ENCODE results near the gene SOBP. TPM values are rescaled to one million over a fixed set of nuclear protein-coding genes. Genes with fewer than 3 reads are reported as not detected.

Gene SOBP
- total and polyA plus RNA-seq, 7 donors: 5.7 to 27.6 (median 19.5) TPM

DNA sequence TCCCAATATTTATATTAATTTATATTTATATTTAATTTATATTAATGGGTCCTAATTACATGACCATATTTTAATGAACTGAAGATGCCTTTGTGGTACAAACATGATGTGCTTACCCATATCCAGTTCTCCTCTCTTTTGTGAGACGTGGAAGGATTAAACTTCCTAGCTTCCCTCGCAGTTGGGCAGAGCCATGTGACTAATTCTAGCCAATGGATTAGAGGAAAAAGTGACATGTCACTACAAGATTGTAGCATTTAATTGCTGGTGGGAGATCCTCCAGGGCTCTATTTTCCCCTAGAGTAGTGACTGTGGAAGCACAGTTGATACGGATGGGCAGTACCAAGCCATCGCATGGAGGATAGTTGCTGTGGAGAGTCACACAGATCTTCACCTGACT is 4.8 kb upstream of the SOBP start:
- peaks cover 0 to 4% (median 0%) of the 10 kb centered on the region in 3 donors for H3K27me3 ChIP-seq (ENCODE audit: insufficient read depth in 3 of 3, low read length in 2 of 3)
- H3K36me3 ChIP-seq (ENCODE audit: insufficient read depth in 1 of 2, low read depth in 1 of 2): no peaks in the 10 kb centered on the region
- no peak overlapping the region for H3K4me3 ChIP-seq
- DNase-seq: no peak
- no peak for ATAC-seq
- TF ChIP-seq CTCF (IDR thresholded peaks at IDR 0.05): no peak
- H3K27ac ChIP-seq: no peak overlapping the region
- intact Hi-C loops (cut with DNase I): loop anchor here in 1 of 2 donors (2.0 kb wide), 1 partner anchor 22 kb away; no protein-coding TSS in a partner anchor
- peaks cover 5% of the 10 kb centered on the region for H3K4me1 ChIP-seq
- no peaks in the 10 kb centered on the region for H3K9me3 ChIP-seq
- 77 to 91% (median 77%) methylated on average over 4 of the region's 4 CpGs for WGBS, 3 donors

DNA sequence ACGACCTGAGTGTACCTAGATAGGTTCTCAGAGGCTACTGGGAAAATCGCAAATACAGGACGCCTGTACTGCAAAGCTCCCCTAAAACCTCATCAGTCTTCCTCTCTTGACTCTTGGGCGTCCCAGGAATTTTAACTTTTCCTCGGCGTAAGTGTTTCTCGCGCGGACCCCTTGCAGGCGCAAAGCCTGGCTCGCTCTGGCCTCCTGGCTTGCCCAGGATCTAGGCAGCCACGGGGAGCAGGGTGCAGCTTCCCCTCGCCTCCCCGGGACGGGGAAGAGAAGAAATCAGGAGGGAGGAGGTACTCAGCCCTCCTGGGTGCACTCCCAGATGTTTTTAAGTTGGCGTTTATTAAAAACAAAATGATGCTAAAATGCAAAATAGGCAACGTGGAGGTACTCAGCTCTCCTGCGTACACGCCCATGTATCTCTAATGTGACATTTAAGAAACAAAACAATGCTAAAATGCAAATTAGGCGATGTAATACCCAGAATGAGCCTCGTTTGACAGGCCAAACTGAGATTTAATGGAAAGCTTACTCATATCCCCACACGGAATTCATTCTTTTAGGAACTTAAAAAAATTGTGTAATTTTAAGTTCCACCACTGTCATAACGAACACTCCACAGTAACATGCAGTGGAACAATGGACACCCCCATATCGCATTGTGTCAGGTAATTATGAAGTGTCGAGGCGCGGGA is 1.6 kb upstream of the SOBP start:
- H3K27ac ChIP-seq: peak overlapping the region; percentile 82
- ATAC-seq (no peak), DNase-seq (no peak)
- H3K4me1 ChIP-seq: peaks cover 8% of the 10 kb centered on the region
- no peaks in the 10 kb centered on the region for H3K36me3 ChIP-seq (ENCODE audit: insufficient read depth in 1 of 2, low read depth in 1 of 2)
- 46 to 50% (median 49%) methylated on average over 27 of the region's 27 CpGs for WGBS, 3 donors
- H3K9me3 ChIP-seq: no peaks in the 10 kb centered on the region
- H3K27me3 ChIP-seq (ENCODE audit: insufficient read depth in 3 of 3, low read length in 2 of 3): peaks cover 0 to 4% (median 0%) of the 10 kb centered on the region in 3 donors
- intact Hi-C loops (cut with DNase I): no loop called here
- H3K4me3 ChIP-seq: peak overlapping the region; percentile 77
- no peak for TF ChIP-seq CTCF (IDR thresholded peaks at IDR 0.05)

DNA sequence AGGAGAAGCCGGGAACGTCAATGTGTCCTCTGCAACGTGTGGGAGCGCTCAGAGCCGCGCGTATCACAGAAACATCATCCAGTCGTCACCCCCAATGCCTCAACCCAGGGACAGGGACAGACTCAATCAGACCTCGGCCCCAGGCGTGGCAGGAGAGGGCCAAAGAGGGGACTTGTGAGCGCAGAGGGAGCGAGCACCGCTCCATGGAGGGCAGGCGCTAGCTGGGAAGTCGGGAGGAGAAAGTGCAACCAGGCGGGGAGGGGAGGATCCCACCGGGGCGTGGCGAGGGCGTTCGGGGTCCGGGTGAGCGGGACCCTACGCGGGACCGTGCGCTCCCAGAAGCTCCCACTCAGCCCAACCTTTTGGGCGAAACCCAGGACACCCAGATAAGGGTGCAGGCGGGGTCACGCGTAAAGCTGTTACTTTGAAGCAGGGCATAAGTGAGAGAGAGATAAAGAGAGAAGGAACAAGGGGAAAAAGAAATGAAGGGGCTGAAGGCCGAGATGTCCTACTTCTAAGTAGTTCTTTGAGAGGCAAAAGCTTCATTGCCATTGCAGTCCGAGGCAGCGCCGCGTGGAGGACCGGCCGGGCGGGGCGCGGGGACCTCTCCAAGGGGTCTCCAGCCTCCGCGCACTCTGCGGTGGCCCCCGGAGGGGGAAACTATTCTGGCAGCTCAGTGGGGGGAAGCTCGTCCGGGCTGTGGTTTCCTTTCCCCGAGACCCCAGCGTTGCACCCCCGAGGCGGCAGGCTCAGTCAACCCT is 862 bp upstream of the SOBP start:
- H3K36me3 ChIP-seq (ENCODE audit: insufficient read depth in 1 of 2, low read depth in 1 of 2): no peaks in the 10 kb centered on the region
- DNase-seq: peak; percentile 46 to 69
- H3K27ac ChIP-seq: peak overlapping the region; percentile 82
- no peaks in the 10 kb centered on the region for H3K9me3 ChIP-seq
- peak overlapping the region; percentile 77 for H3K4me3 ChIP-seq
- ATAC-seq: peak; percentile 8 to 22 (median 18)
- intact Hi-C loops (cut with DNase I): no loop called here
- WGBS, 3 donors: 0 to 1% (median 1%) methylated on average over 43 to 51 of the region's 51 CpGs
- H3K27me3 ChIP-seq (ENCODE audit: insufficient read depth in 3 of 3, low read length in 2 of 3): peaks cover 0 to 4% (median 0%) of the 10 kb centered on the region in 3 donors
- H3K4me1 ChIP-seq: peaks cover 11% of the 10 kb centered on the region
- TF ChIP-seq CTCF (IDR thresholded peaks at IDR 0.05): no peak

DNA sequence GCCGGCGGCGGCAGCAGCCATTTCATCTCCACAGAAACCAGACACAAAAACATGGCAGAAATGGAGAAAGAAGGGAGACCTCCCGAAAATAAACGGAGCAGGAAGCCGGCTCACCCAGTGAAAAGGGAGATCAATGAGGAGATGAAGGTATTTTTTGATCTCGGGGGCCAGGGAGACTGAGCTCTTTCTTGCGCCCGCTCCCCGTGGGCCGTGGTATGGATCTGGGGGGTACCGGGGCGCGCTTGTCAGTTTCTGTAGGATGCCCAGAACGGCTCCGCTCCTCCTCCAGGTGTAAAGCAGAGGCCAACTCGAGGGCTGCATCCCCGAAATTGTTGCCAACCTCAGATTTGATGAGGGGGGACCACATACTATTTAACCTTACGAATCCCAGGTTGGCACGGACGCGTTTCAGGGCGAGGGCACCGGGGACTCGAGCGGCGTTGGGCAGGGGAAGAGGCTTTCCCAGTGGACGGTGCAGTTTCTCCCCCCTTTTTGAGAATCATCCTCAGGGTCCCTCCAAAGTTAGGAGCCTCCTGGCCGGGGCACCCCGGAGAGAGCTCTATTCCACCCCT is 735 bp downstream of the SOBP start:
- H3K4me1 ChIP-seq: peaks cover 27% of the 10 kb centered on the region
- H3K36me3 ChIP-seq (ENCODE audit: insufficient read depth in 1 of 2, low read depth in 1 of 2): no peaks in the 10 kb centered on the region
- DNase-seq (peak in 1 of 2 donors; percentile 56), ATAC-seq (no peak)
- no peaks in the 10 kb centered on the region for H3K9me3 ChIP-seq
- peak overlapping the region; percentile 82 for H3K27ac ChIP-seq
- peaks cover 0 to 4% (median 0%) of the 10 kb centered on the region in 3 donors for H3K27me3 ChIP-seq (ENCODE audit: insufficient read depth in 3 of 3, low read length in 2 of 3)
- peak overlapping the region; percentile 77 for H3K4me3 ChIP-seq
- 0 to 1% (median 0%) methylated on average over 18 to 30 of the region's 30 CpGs for WGBS, 3 donors
- TF ChIP-seq CTCF (IDR thresholded peaks at IDR 0.05): no peak
- intact Hi-C loops (cut with DNase I): loop anchor here (5.0 kb wide), 4 partner anchors 33 to 172 kb away; partner anchors contain the start of gene PDSS2 (in 1 of the 2)
